ENCODE results near the gene NCAM1. TPM values are rescaled to one million over a fixed set of nuclear protein-coding genes. Genes with fewer than 3 reads are reported as not detected.

Gene NCAM1
- total RNA-seq, 1 experiment from 2014 or later, result 0.22 TPM

DNA sequence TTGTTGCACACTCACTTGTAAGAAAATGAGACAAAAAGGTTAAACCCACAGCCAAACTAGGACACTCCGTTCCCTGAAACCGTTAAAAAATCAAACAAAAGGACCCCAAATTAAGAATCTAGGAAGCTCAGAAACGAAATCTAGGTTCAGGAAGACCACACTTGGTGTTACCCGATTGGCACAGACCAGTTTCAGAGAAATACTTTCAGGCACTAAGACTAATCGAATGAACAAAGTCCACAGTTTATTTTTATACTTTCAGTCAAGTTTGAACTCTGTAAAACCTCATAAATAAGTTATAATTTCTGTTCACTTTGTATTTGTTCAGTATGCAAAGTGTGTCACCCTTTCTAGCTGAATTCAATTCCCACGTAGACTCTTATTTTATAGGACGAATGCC is 314.4 kb downstream of the NCAM1 start:
- CTCF ChIA-PET, result no interaction called here

DNA sequence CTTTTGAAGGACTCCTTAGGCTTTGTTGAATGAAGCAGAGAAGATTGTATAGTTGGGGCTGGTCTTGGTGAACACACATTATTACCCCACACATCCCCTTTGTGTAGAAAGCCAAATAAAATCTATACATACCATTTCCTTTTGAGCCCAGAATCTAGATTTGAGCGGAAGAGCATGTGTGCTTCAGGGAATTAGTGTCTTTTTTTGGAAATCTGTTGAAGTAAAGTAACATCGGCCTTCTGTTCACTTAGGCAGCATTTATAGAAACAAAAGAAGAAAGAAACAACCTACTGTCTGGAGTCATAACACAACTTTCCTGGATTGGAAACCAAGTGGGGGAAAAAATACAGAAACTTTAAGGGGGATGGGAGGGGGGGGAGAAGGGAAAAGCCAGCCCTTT is 315.2 kb downstream of the NCAM1 start:
- no peak overlapping the region for H3K4me2 ChIP-seq (ENCODE audit: low read length)
- ATAC-seq (no peak), DNase-seq (ENCODE audit: low read depth, low spot score) (no peak)
- TF ChIP-seq CEBPB (IDR thresholded peaks at IDR 0.05; ENCODE audit: low read depth) (no peak), ELF1 (IDR thresholded peaks at IDR 0.05; ENCODE audit: borderline replicate concordance, low read depth) (no peak)
- H3K9me2 ChIP-seq (ENCODE audit: insufficient read depth), result no peaks in the 10 kb centered on the region
- BruUV-seq (replicated peaks), result no TSS peak
- CTCF ChIA-PET, result no interaction called here
- H3K79me2 ChIP-seq (ENCODE audit: insufficient read depth, low read length), result no peaks in the 10 kb centered on the region
- no peak overlapping the region for H3K27ac ChIP-seq (ENCODE audit: low read depth, low read length)
- no peak overlapping the region for H2AFZ ChIP-seq (ENCODE audit: low read depth, low read length, poor library complexity, severe bottlenecking)
- POLR2A ChIA-PET, result no interaction called here
- no peaks in the 10 kb centered on the region for H3K4me1 ChIP-seq (ENCODE audit: control insufficient read depth in 1 of 2, insufficient read depth in 2 of 2, low read length in 2 of 2)
- no peaks in the 10 kb centered on the region for H3K9me3 ChIP-seq (ENCODE audit: control insufficient read depth in 1 of 2, insufficient read depth in 1 of 2, low read depth in 1 of 2, low read length in 2 of 2)
- H4K20me1 ChIP-seq (ENCODE audit: insufficient read depth), result no peaks in the 10 kb centered on the region
- RAD21 ChIA-PET (ENCODE audit: low non-redundant PET in 1 of 2, low total read pairs in 2 of 2, uncharacterized antibody in 2 of 2, unreplicated experiment in 2 of 2), result no interaction called here
- intact Hi-C loops (cut with micrococcal nuclease), result no loop called here
- peaks cover 19% of the 10 kb centered on the region; the same call in 1 of the 2 replicates for H3K27me3 ChIP-seq (ENCODE audit: insufficient read depth, low read length)
- H3K4me3 ChIP-seq (replicated peaks in 1 of 2; ENCODE audit: low read depth in 1 of 2, low read length in 2 of 2), result no peak overlapping the region
- H3K9ac ChIP-seq (ENCODE audit: low read length), result no peak overlapping the region
- no peaks in the 10 kb centered on the region for H3K36me3 ChIP-seq (ENCODE audit: control insufficient read depth in 1 of 2, insufficient read depth in 2 of 2, low read length in 2 of 2)

More for the DNA sequence above, 314.4 kb downstream of the NCAM1 start:
- intact Hi-C loops (cut with micrococcal nuclease), result no loop called here
- Histone ChIP-seq H2AFZ (ENCODE audit: low read depth, low read length, poor library complexity, severe bottlenecking) (no peak overlapping the region), H3K79me2 (ENCODE audit: insufficient read depth, low read length) (no peaks in the 10 kb centered on the region), H3K27ac (ENCODE audit: low read depth, low read length) (no peak overlapping the region), H3K36me3 (ENCODE audit: control insufficient read depth in 1 of 2, insufficient read depth in 2 of 2, low read length in 2 of 2) (no peaks in the 10 kb centered on the region), H3K4me2 (ENCODE audit: low read length) (no peak overlapping the region), H3K4me1 (ENCODE audit: control insufficient read depth in 1 of 2, insufficient read depth in 2 of 2, low read length in 2 of 2) (no peaks in the 10 kb centered on the region), H3K9ac (ENCODE audit: low read length) (no peak overlapping the region), H3K4me3 (replicated peaks in 1 of 2; ENCODE audit: low read depth in 1 of 2, low read length in 2 of 2) (no peak overlapping the region), H3K27me3 (ENCODE audit: insufficient read depth, low read length) (peaks cover 19% of the 10 kb centered on the region; the same call in 1 of the 2 replicates), H3K9me2 (ENCODE audit: insufficient read depth) (no peaks in the 10 kb centered on the region), H3K9me3 (ENCODE audit: control insufficient read depth in 1 of 2, insufficient read depth in 1 of 2, low read depth in 1 of 2, low read length in 2 of 2) (no peaks in the 10 kb centered on the region), H4K20me1 (ENCODE audit: insufficient read depth) (no peaks in the 10 kb centered on the region)
- ChIA-PET RAD21 (ENCODE audit: low non-redundant PET in 1 of 2, low total read pairs in 2 of 2, uncharacterized antibody in 2 of 2, unreplicated experiment in 2 of 2) (no interaction called here), POLR2A (no interaction called here)
- ATAC-seq (no peak), DNase-seq (ENCODE audit: low read depth, low spot score) (no peak)
- TF ChIP-seq RAD21 (IDR thresholded peaks at IDR 0.05; ENCODE audit: low read depth), result no peak
- TF ChIP-seq CBX3 (IDR thresholded peaks at IDR 0.05; ENCODE audit: low read depth), result no peak
- TF ChIP-seq, protein P1, sequence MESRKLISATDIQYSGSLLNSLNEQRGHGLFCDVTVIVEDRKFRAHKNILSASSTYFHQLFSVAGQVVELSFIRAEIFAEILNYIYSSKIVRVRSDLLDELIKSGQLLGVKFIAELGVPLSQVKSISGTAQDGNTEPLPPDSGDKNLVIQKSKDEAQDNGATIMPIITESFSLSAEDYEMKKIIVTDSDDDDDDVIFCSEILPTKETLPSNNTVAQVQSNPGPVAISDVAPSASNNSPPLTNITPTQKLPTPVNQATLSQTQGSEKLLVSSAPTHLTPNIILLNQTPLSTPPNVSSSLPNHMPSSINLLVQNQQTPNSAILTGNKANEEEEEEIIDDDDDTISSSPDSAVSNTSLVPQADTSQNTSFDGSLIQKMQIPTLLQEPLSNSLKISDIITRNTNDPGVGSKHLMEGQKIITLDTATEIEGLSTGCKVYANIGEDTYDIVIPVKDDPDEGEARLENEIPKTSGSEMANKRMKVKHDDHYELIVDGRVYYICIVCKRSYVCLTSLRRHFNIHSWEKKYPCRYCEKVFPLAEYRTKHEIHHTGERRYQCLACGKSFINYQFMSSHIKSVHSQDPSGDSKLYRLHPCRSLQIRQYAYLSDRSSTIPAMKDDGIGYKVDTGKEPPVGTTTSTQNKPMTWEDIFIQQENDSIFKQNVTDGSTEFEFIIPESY (IDR thresholded peaks at IDR 0.05; ENCODE audit: extremely low read depth, insufficient replicate concordance, low read length), result no peak
- no peak for TF ChIP-seq FOSL1 (IDR thresholded peaks at IDR 0.05; ENCODE audit: low read depth)
- no TSS peak for BruUV-seq (replicated peaks)
